GM12892 (cell line): ENCODE results near the gene ZNF485.

Experiments
- POLR2A ChIP-seq: IDR thresholded peaks from 2 replicates; pipeline ENCODE4 v1.6.1; 2011; ENCODE audit warnings: low read depth, low read length, control low read depth
- POLR2AphosphoS5 ChIP-seq: IDR thresholded peaks from 2 replicates; pipeline ENCODE4 v1.6.1; 2011; ENCODE audit warnings: low read depth, low read length, control low read depth

DNA sequence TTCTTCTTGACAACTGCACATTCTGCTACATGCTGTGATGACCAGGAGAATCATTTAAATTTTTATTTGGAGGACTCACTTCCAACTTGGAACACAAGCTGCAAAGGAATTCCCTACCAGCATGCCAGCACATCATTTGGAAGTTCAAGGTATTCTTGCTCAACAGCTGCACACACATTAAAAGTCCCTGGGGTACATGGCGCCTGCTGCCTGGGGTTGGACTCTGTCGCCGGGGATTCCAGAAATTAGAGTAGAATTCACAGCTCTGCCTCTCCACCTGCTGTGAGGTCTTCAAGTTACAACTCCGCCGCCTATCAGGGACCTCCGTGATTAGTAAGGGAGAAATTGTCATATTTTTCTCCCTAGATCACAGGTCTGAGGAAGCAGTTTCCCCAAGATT, 41.3 kb downstream of the ZNF485 start:
- TF ChIP-seq POLR2A, result no peak
- TF ChIP-seq POLR2AphosphoS5, result no peak
